Fibroblast of gingiva (primary cell): ENCODE data around the gene RASIP1.
A peak's percentile ranks its signal among the peaks of the same experiment; 100 is the strongest.

Source experiments
- DNase-seq: peaks from one replicate; pipeline ENCODE4 v3.0.0-alpha.2; 2011; ENCODE audit warnings: low read depth

RASIP1 gene

GRCh38 chr19:48756212-48756611 lies 15.8 kb upstream of the RASIP1 start:
- no peak for DNase-seq

- DNase-seq, result no peak
Measured at GRCh38 chr19:48755787-48756186, 15.4 kb upstream of the RASIP1 start.

GRCh38 chr19:48755084-48755641 lies 14.8 kb upstream of the RASIP1 start, which contains the start of gene FGF21:
Gene FGF21, plus strand, starts transcription at chr19:48755524. Its CDS starts 713 bp downstream, at chr19:48756237.
- DNase-seq, result no peak

GRCh38 chr19:48752496-48753365 lies 12.3 kb upstream of the RASIP1 start, which contains the start of gene FUT1:
Gene FUT1, minus strand, starts transcription at chr19:48752641. Its CDS starts 1,360 bp downstream, at chr19:48751281.
- DNase-seq, result no peak

- DNase-seq, result no peak
Measured at GRCh38 chr19:48751845-48752495, 11.6 kb upstream of the RASIP1 start.

- no peak for DNase-seq
Measured at GRCh38 chr19:48750771-48751504, 10.5 kb upstream of the RASIP1 start.

GRCh38 chr19:48750351-48750750 lies 9.9 kb upstream of the RASIP1 start:
- no peak for DNase-seq

GRCh38 chr19:48749571-48750198 lies 9.3 kb upstream of the RASIP1 start:
- DNase-seq, result no peak

GRCh38 chr19:48746738-48747575 lies 6.5 kb upstream of the RASIP1 start, which contains the start of gene IZUMO1:
Gene IZUMO1, minus strand, starts transcription at chr19:48746909. Its CDS starts 1,050 bp downstream, at chr19:48745859.
- peak; percentile 77 for DNase-seq

- DNase-seq, result no peak
Measured at GRCh38 chr19:48746110-48746509, 5.7 kb upstream of the RASIP1 start.

- DNase-seq, result peak; percentile 41
Measured at GRCh38 chr19:48745208-48745995, 5.0 kb upstream of the RASIP1 start.

GRCh38 chr19:48742096-48742495 lies 1.7 kb upstream of the RASIP1 start:
- DNase-seq, result no peak

GRCh38 chr19:48741129-48741999 lies 954 bp upstream of the RASIP1 start:
- no peak for DNase-seq

GRCh38 chr19:48739404-48740163 lies 826 bp downstream of the RASIP1 start:
- DNase-seq, result no peak

- peak; percentile 54 for DNase-seq
Measured at GRCh38 chr19:48738557-48739403, 1.6 kb downstream of the RASIP1 start.

- no peak for DNase-seq
Measured at GRCh38 chr19:48737360-48737998, 2.9 kb downstream of the RASIP1 start.
